HS-27A (cell line): ENCODE measurements around the gene GJD4.

Experiments used
- DNase-seq: peaks from one replicate; pipeline ENCODE4 v3.0.0-alpha.2; 2012; ENCODE audit warnings: low read depth, missing footprints

Gene GJD4

DNA sequence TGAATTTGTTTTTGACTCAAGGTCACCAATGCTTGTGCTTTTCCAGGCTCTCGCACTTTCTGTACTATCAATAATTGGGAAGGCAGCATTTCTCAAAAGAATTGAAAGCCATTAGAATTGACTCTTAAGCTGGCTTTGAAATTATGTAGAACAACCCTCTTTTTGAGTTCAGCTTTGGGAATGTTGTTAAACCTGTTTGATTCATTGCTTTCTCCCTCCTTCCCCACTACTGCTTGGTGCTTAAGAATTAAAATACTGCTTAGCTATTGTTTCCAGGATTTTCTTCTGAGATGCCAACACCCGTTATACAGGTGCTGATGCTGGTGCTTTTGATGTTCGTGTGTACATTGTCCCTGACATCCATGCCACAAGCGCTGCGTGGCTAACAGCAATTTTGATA, 52.5 kb downstream of the GJD4 start:
- DNase-seq, result no peak
